NAMALWA (cell line): ENCODE measurements around the gene TMEM19.

Experiments used
- DNase-seq: peaks from one replicate; pipeline ENCODE4 v3.0.0-alpha.2; 2015; ENCODE audit warnings: low spot score

Gene TMEM19

DNA sequence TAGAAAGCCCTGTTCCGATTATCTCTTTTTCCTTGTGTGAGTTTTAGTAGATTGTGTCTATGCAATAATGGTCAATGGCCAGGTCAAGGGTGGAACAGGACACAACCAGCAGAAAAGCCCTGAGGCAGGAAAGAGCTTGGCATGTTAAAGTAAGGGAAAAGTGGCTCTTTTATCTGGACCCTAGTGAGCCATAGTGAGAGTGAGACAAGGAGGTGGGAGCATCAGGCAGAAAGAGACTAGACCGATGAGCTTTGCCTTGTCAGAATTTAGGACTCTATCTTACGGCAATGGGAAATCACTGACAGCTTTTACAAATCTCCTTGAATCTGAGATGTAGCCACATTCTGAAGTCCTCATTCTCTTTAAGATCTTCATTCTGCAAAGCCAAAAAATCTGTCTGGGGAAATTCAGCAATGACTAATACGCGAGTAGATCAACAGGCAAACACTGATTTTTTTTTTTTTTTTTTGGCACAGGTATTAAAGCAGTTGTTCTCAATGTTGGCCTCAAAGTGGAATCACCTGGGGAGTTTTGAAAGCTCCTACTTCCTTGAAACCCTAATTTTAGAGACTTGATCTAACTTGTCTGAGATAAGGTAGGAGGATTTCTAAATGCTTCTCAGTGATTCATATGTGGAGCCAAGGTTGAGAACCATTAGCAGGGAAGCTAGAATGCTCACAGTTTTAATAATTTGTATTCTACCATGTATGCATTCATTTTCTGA is 33.9 kb downstream of the TMEM19 start:
- no peak for DNase-seq

- no peak for DNase-seq
Observed at GRCh38 chr12:71721783-71722505, 36.1 kb downstream of the TMEM19 start.

DNA sequence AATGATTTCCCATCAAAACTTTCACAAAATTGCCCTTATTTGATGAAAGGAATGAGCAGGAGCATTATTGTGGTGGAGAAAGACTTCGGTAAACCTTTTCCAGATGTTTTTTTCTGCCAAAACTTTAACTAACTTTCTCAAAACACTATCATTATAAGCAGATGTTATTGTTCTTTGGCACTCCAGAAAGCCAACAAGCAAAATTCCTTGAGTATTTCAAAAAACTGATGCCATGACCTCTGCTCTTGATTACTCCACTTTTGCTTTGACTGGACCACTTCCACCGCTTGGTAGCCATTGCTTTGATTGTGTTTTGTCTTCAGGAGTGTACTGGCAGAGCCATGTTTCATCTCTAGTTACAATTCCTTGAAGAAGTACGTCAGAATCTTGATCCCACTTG is 39.1 kb downstream of the TMEM19 start:
- no peak for DNase-seq

DNA sequence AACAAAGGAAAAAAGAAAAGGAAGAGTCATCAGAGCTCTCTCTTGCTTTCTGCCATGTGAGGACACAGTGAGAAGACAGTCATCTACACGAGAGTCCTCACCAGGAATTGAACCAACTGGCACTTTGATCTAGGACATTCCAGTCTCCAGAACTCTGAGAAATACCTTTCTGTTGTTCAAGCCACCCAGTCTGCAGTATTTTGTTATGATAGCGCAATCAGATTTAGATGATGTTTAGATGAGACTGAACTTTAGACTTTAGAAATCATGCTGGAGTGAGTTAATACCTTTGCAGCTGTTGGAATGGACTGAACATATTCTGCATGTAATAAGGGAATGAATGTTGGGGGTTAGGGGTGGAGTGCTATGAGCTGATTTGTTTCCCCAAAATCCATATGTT is 40.7 kb downstream of the TMEM19 start:
- no peak for DNase-seq

GRCh38 chr12:71727958-71728357 is 42.1 kb downstream of the TMEM19 start:
- no peak for DNase-seq

- no peak for DNase-seq
Observed at GRCh38 chr12:71730936-71731335, 45.1 kb downstream of the TMEM19 start.

GRCh38 chr12:71731439-71732356 is 45.8 kb downstream of the TMEM19 start:
- peak; percentile 67 for DNase-seq

DNA sequence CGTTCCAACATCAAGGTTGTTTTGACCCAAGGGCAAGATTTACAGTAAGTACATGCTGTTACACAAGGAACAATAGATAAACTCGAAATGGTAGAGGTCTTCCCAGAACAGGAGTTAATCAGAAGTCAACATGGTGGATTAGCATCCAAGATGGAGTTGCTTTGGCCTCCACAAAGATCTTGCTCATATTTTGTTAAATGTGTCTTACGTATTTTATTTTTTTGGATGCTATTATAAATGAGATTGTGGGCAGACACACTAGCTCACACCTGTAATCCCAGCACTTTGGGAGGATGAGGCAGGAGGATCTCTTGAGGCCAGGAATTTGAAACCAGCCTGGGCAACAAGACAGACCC is 46.5 kb downstream of the TMEM19 start:
- DNase-seq: no peak

DNA sequence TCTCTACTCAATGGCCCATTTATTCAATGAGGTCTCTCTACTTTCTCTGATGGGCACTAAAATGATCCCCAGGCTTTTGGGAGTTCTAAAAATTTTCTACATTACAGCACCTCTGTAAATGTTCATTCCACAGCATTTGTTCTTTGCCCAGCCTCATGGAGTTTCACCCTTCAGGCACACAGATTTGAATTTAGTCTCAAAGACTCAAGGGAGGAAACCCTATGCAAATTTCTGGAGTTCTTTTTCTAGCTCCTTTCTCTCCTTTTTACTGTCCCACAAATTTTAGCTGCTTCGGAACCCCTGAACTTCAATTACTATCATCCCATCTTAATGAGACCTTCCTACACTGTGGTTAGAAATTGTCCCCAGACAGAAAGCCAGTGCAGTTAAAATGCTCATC is 51.3 kb downstream of the TMEM19 start:
- DNase-seq: no peak

DNA sequence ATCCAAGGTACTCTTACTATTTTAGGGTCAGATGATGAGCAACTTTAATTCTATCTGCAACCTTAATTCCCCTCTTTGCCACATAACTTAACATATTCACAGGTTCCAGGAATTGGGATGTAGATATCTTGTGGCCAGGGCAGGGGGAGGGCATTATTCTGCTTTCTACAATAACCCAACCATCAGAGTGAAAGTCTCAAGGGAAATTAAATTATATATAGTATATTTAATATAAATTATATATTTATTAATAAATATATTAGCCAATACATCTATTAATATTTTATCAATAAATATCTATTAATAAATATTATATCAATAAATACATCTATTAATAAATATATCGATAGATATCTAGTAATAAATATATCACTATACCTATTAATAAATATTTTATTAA is 57.1 kb downstream of the TMEM19 start:
- no peak for DNase-seq

DNA sequence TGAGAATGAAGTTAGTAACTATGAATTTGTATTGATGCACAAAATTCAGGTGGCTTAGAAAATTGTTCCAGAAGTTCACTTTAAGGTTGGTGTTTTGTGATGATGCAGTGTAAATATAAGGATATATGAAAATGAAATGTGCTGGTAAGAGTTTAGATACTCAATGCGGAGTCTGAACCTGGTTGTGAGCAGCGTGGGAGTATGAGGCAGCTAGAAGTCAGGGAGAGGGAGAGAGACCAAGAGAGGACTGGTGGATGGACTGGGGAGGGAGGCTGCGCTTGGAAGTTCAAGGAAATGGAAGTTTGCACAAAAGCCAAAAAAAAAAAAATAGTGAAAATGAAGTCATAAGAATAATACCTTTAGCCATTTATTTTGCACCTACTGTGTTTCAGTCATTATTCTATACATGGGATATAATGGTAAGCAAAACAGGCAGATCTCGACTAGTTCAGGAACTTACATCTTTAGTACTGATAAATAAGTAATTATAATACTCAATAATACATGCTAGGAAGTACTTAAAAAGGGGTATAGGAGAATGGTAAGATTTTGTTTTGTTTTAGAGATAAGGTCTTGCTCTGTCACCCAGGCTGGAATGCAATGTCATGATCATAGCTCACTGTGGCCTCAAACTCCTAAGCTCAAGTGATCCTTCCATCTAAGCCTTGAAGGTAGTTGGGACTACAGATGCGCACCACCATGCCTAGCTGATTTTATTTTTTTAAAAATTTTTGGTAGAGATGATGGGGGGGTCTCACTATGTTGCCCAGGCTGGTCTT is 58.8 kb downstream of the TMEM19 start:
- no peak for DNase-seq

DNA sequence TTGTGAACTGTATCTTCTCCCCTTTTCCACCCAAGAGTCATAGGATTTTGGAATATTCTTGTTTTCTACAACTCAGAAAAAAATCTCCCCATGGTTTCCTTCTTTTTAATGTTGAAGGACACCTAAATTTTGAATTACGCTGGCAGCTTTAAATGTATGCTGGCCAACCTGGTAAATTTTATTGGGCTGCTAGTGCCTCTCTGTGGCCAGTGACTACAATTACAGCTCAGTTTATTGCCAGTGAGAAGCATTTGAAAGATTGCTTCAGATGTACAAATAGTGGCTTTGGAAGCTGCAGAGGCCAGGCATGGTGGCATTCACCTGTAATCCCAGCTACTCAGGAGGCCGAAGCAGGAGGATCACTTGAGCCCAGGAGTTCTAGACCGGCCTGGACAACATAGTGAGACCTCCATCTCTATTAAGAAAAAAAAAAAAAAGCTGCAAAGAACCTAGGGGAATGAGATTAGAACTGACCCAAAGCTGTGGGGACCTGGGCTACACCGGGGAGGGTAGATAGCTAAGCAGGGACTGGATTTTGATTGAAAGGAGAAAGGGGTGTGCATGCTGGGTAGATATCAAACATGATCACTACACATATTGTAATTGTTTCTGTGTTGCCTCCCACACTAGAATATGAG is 61.2 kb downstream of the TMEM19 start:
- DNase-seq: peak; percentile 86

GRCh38 chr12:71748081-71748850 is 62.4 kb downstream of the TMEM19 start:
- DNase-seq: no peak

GRCh38 chr12:71749666-71750065 is 63.8 kb downstream of the TMEM19 start:
- DNase-seq: no peak

DNA sequence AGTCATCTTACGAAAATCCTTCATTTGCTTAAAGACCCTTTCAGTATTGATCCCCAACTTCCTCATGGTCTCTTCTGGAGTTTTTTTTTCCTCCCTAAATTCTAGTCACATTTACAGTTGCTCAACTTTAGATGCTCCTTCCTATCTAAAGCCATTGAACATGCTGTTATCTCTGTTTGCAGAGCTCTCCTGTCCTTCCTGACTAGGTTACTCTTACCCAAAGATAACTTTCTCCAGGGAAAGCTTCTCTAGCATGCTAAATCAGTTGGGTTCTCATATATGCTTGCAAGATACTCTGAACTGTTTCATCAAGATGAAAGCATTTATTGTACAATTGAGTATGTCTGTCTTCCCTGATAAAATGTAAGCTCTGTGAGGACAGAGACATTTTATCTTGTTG is 67.0 kb downstream of the TMEM19 start:
- no peak for DNase-seq
